OCI-LY7 (cell line): ENCODE measurements around the gene ZCCHC13. TPM values are rescaled to one million over a fixed set of nuclear protein-coding genes. Genes with fewer than 3 reads are reported as not detected.

Experiments used
- BruUV-seq: library from RNA; stranded (reverse); fragments of 400-500 nt; replicated peaks from 2 replicates; lab custom pipeline; 2021; lab: Mats Ljungman, UMichigan
- CTCF ChIA-PET: fragments of 300-600 bp; sonication (Branson Sonifier 250); formaldehyde crosslinking; loops from one replicate; lab custom pipeline; 2022; ENCODE audit warnings: antibody characterized with exemption; ENCODE audit not compliant: unreplicated experiment; lab: Charles Lee
- POLR2A ChIA-PET: fragments of 300-600 bp; sonication (Branson Sonifier 250); formaldehyde crosslinking; loops from one replicate; lab custom pipeline; 2022; ENCODE audit warnings: antibody characterized with exemption; lab: Charles Lee
- DNase-seq: peaks from one replicate; pipeline ENCODE4 v3.0.0-alpha.2; 2015; ENCODE audit warnings: low spot score
- H2AFZ ChIP-seq: fragments of 200-600 bp; sonication (generic), shearing (Covaris generic); 2 replicates; pipeline ENCODE4 v1.6.1; 2014; ENCODE audit warnings: mild to moderate bottlenecking, antibody characterized with exemption, low read length, moderate library complexity
- H3K27ac ChIP-seq: fragments of 200-600 bp; sonication (generic); 2 replicates; pipeline ENCODE4 v1.5.1; 2014; ENCODE audit warnings: mixed run types, low read depth, mild to moderate bottlenecking, moderate library complexity, low read length, inconsistent platforms; ENCODE audit not compliant: poor library complexity, severe bottlenecking
- H3K36me3 ChIP-seq: fragments of 200-600 bp; sonication (generic); 2 replicates; pipeline ENCODE4 v1.6.1; 2014; ENCODE audit warnings: mild to moderate bottlenecking, antibody characterized with exemption, low read length, moderate library complexity, mixed read lengths; ENCODE audit not compliant: insufficient read depth
- H3K4me1 ChIP-seq: fragments of 200-600 bp; sonication (generic); 2 replicates; pipeline ENCODE4 v1.5.1; 2014; ENCODE audit warnings: mild to moderate bottlenecking, low read length; ENCODE audit not compliant: insufficient read depth, poor library complexity, severe bottlenecking
- H3K4me2 ChIP-seq: fragments of 200-600 bp; sonication (generic); 2 replicates; pipeline ENCODE4 v1.6.1; 2014; ENCODE audit warnings: mild to moderate bottlenecking, low read length
- H3K4me3 ChIP-seq: fragments of 200-600 bp; sonication (generic); 2 replicates; pipeline ENCODE4 v1.5.1; 2014; ENCODE audit warnings: mild to moderate bottlenecking, low read depth, low read length; ENCODE audit not compliant: poor library complexity, severe bottlenecking
- H3K79me2 ChIP-seq: fragments of 200-600 bp; sonication (generic); 2 replicates; pipeline ENCODE4 v1.6.1; 2016; ENCODE audit warnings: low read depth, mild to moderate bottlenecking, low read length, moderate library complexity, mixed read lengths; ENCODE audit not compliant: insufficient read depth
- H3K9me2 ChIP-seq: fragments of 200-600 bp; sonication (generic); 2 replicates; pipeline ENCODE4 v1.6.1; 2016; ENCODE audit warnings: mild to moderate bottlenecking, low read length, mixed read lengths; ENCODE audit not compliant: insufficient read depth
- H3K9me3 ChIP-seq: fragments of 200-600 bp; sonication (generic); 2 replicates; pipeline ENCODE4 v1.6.1; 2014; ENCODE audit warnings: mild to moderate bottlenecking, mixed run types, low read length, mixed read lengths
- H4K20me1 ChIP-seq: fragments of 200-600 bp; sonication (generic); 2 replicates; pipeline ENCODE4 v1.6.1; 2014; ENCODE audit warnings: mild to moderate bottlenecking, antibody characterized with exemption, low read length, moderate library complexity, mixed read lengths; ENCODE audit not compliant: insufficient read depth
- EZH2phosphoT487 ChIP-seq: fragments of 200-600 bp; sonication (generic); IDR thresholded peaks from 2 replicates; pipeline ENCODE4 v1.6.1; 2018; ENCODE audit warnings: low read depth, borderline replicate concordance, mild to moderate bottlenecking, mixed run types, antibody characterized with exemption, low read length, moderate library complexity, mixed read lengths
- intact Hi-C: fragments of 100-400 bp; cut with micrococcal nuclease; formaldehyde crosslinking; loops from one replicate; pipeline ENCODE4 v1.10.0; 2022; ENCODE audit not compliant: unreplicated experiment
- total RNA-seq, 2 experiments: library from RNA; depleted of rRNA in 1 of 2; stranded (reverse); fragments of >200 nt in 1 of 2; shearing (Covaris generic) in 1 of 2; gene quantifications; 2 replicates each; pipeline ENCODE4 v1.2.3, GENCODE V29; 2014 to 2022
- TF ChIP-seq, protein P1 (sequence below): fragments of 200-600 bp; sonication (generic); conservative IDR thresholded peaks from 2 replicates; pipeline ENCODE4 v1.5.1; 2014; ENCODE audit warnings: mild to moderate bottlenecking, antibody characterized with exemption, low read length, moderate library complexity, mixed read lengths

The ZCCHC13 gene
- total RNA-seq, 2 experiments from 2014 or later = not detected

- Histone ChIP-seq H3K4me2 (no peak overlapping the region), H3K4me3 (no peak overlapping the region), H3K4me1 (no peaks in the 10 kb centered on the region), H3K9me2 (no peaks in the 10 kb centered on the region), H2AFZ (no peak overlapping the region), H3K27ac (no peak overlapping the region), H3K79me2 (no peaks in the 10 kb centered on the region), H3K36me3 (peaks cover 53% of the 10 kb centered on the region), H3K9me3 (peaks cover 4% of the 10 kb centered on the region; the same call in 1 of the 2 replicates), H4K20me1 (no peaks in the 10 kb centered on the region)
- intact Hi-C loops = no loop called here
- no TSS peak for BruUV-seq
- ChIA-PET POLR2A (interaction anchor here (0.5 kb wide), 1 partner anchor 30 kb away, joined by 3 read pairs; no protein-coding TSS in a partner anchor), CTCF (no interaction called here)
- TF ChIP-seq, protein P1, sequence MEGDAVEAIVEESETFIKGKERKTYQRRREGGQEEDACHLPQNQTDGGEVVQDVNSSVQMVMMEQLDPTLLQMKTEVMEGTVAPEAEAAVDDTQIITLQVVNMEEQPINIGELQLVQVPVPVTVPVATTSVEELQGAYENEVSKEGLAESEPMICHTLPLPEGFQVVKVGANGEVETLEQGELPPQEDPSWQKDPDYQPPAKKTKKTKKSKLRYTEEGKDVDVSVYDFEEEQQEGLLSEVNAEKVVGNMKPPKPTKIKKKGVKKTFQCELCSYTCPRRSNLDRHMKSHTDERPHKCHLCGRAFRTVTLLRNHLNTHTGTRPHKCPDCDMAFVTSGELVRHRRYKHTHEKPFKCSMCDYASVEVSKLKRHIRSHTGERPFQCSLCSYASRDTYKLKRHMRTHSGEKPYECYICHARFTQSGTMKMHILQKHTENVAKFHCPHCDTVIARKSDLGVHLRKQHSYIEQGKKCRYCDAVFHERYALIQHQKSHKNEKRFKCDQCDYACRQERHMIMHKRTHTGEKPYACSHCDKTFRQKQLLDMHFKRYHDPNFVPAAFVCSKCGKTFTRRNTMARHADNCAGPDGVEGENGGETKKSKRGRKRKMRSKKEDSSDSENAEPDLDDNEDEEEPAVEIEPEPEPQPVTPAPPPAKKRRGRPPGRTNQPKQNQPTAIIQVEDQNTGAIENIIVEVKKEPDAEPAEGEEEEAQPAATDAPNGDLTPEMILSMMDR = no peak
- no peak for TF ChIP-seq EZH2phosphoT487
- DNase-seq = no peak
These were observed 41.3 kb upstream of the ZCCHC13 start for GRCh38 chrX:74262452-74263209.

- intact Hi-C loops = no loop called here
- DNase-seq = no peak
- Histone ChIP-seq H3K27ac (no peak overlapping the region), H3K4me3 (no peak overlapping the region), H3K4me2 (no peak overlapping the region), H3K9me2 (no peaks in the 10 kb centered on the region), H3K36me3 (peaks cover 19% of the 10 kb centered on the region), H2AFZ (no peak overlapping the region), H3K9me3 (no peaks in the 10 kb centered on the region), H3K79me2 (no peaks in the 10 kb centered on the region), H3K4me1 (no peaks in the 10 kb centered on the region), H4K20me1 (no peaks in the 10 kb centered on the region)
- TF ChIP-seq, protein P1 = no peak
- ChIA-PET CTCF (no interaction called here), POLR2A (interaction anchor here (1.6 kb wide), 1 partner anchor 17 kb away, joined by 9 read pairs; no protein-coding TSS in a partner anchor)
- no TSS peak for BruUV-seq
These were observed 33.6 kb upstream of the ZCCHC13 start for GRCh38 chrX:74270393-74270792.

GRCh38 chrX:74272230-74272629, 31.8 kb upstream of the ZCCHC13 start:
- no peak for DNase-seq
- Histone ChIP-seq H4K20me1 (no peaks in the 10 kb centered on the region), H2AFZ (no peak overlapping the region), H3K9me2 (no peaks in the 10 kb centered on the region), H3K4me2 (no peak overlapping the region), H3K27ac (no peak overlapping the region), H3K36me3 (peaks cover 30% of the 10 kb centered on the region), H3K4me3 (no peak overlapping the region), H3K79me2 (no peaks in the 10 kb centered on the region), H3K4me1 (no peaks in the 10 kb centered on the region), H3K9me3 (no peaks in the 10 kb centered on the region)
- POLR2A ChIA-PET = interaction anchor here (1.2 kb wide), 1 partner anchor 14 kb away, joined by 3 read pairs; no protein-coding TSS in a partner anchor
- no TSS peak for BruUV-seq
- intact Hi-C loops = no loop called here
- CTCF ChIA-PET = no interaction called here
- TF ChIP-seq, protein P1 = no peak
- TF ChIP-seq EZH2phosphoT487 = no peak
